Limb (tissue), 2 donors: ENCODE data around the gene CCDC40.
A peak's percentile ranks its signal among the peaks of the same experiment; 100 is the strongest.
"Not testable (repeated sequence)": the region's sequence is repeated elsewhere in the genome, so short reads cannot be mapped to it uniquely, and the experiment has no call there.

Experiments
- DNase-seq, 2 donors: peaks; one replicate each; pipeline ENCODE4 v3.0.0-alpha.2; 2016; ENCODE audit errors: extremely low spot score in 2 of 2

CCDC40 gene

GRCh38 chr17:80035937-80036714, at the start of gene CCDC40:
TSS of gene CCDC40 (plus strand) at chr17:80036642. CDS start at chr17:80036663, 21 bp downstream.
- peak; percentile 81 to 92 for DNase-seq

- no peak for DNase-seq
These were observed 49.1 kb upstream of the CCDC40 start for GRCh38 chr17:79987187-79987934.

- no peak for DNase-seq
These were observed 48.6 kb upstream of the CCDC40 start for GRCh38 chr17:79987935-79988184.

DNA sequence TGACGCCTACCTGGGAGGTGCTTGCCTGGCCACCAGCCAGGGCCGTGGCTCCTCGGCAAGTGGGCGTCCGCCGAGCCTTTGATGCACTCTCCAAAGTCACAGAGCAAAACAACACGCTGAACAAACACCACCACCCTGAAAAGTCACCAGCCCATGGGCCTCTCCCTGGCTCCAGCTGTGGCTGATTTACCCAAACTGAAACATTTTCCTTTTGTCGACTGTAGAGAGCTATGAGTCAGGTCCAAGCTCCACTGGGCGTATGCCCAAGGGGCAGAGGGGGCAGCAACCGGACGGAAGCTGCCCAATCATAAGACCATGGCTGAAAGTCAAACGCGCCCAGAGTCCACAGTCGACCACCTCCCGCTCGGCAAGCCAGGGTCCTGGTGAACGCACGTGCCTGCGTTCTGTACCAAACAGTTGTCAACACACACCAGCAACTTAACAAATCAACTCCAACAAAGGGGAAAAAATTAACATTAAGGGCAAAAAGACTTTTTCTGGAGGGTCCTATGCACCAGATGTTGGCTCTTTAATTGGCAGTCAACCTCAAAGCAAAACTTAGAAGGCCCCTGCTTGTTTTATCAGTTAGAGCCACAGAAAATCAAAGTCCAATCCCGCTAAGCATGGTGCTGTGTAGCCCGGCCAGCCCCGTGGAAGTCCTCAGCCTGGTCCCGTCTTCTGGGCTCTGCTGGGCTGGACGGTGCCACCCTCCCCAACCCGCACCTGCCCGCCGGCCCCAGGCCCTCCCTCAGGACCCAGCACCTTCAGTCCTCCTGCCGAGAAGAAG, 48.1 kb upstream of the CCDC40 start:
- no peak for DNase-seq

- peak in 1 of 2 donors; percentile 31 for DNase-seq
These were observed 47.2 kb upstream of the CCDC40 start for GRCh38 chr17:79989106-79989835.

GRCh38 chr17:79990051-79990592, 46.3 kb upstream of the CCDC40 start:
- no peak for DNase-seq

GRCh38 chr17:79990704-79991103, 45.7 kb upstream of the CCDC40 start:
- DNase-seq, result no peak

GRCh38 chr17:79991140-79991923, 45.1 kb upstream of the CCDC40 start:
- DNase-seq, result peak; percentile 81 to 91

DNA sequence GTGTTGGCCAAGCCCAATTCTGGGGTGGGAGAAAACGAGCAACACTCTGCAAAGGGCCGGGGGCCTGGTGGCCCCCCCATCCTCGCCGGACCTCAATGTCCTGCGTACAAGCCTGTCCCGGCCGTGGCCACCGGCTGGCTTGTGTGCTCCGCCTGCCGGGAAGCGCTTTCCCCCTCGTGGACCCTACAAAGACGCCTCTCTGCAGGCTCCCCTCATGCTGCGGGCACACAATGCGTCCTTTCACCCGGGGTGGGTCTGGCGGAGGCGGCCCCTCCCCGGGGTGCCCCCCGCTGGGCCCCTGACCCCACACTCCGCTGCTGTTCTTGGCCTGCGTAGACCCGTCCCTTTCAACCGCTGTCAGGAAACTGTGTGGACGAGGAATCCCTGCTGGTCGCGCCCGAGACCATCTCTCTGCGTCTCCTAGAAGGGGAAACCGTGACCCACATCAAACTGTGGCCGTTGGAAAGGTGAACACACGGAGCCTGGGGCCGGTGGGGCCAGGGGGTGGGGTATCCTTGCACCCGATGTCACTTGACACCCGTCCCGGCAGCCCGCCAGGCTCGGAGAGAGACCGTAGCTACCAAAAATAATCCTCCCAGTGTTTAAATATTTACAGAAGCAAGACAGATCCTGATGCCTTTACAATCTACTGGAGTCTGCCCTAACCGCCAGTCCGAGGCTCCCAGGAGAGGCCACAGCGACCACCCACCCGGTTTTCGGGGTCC, 44.4 kb upstream of the CCDC40 start:
- DNase-seq, result peak in 1 of 2 donors; percentile 77

GRCh38 chr17:79992649-79993389, 43.6 kb upstream of the CCDC40 start:
- no peak for DNase-seq

DNA sequence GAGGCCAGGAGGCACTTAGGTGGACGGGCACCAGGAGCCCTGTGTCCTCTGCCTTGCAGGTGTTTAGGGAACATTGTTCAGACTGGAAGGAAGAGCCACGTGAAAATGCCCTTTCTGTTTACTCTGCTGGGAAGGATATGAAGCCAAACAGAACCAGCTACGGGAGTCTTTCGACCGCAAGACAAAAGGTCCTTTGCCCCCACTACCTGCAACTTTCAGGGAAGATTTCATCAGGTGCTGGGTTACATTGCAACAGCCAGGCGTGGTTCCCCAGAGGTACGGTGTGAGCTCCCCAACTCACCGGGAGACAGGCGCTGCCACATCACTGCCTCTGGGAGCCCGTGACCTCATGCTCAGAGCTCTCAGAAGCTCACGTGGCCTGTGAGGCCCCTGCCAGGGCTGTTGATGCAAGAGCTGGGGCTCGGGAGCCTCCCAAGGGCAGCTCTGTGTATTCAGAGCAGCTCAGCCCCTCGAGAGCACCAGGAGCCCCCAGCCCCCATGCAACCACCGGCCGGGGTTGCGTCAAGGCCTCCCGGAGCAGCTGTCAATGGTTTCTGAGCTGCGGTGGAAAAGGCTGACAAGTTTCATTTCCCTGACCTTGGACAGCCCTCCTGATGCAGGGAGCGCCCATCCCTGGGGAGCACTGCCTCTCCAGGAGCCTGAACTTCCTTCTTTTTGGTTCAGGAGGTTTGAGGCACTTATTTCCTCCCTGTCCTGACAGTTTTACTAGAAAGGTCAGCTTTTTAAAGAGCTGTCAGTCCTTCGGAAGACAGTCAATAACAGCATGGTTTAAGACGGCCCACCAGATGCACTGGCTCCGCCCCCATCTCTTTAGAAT, 42.8 kb upstream of the CCDC40 start:
- DNase-seq, result peak in 1 of 2 donors; percentile 75

GRCh38 chr17:79994228-79994569, 42.2 kb upstream of the CCDC40 start:
- DNase-seq, result not testable (repeated sequence)

DNA sequence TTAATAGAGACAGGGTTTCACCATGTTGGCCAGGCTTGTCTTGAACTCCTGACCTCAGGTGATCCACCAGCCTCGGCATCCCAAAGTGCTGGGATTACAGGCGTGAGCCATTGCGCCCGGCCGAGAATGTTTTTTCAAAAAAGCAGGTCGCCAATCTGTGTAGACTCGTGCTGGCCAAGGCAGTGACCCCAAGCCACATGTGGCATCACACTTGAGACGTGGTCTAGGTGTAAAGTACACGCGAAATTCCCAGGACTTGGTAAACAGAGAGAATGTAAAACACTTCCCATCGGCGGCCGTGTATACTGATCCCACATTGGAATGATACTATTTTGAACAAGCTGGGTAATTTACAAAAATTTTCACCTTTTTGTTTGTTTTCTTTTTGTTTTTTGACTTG, 41.8 kb upstream of the CCDC40 start:
- no peak for DNase-seq

GRCh38 chr17:79995696-79996095, 40.7 kb upstream of the CCDC40 start:
- DNase-seq, result no peak

- no peak for DNase-seq
These were observed 40.2 kb upstream of the CCDC40 start for GRCh38 chr17:79996291-79996690.

- DNase-seq, result no peak
These were observed 39.3 kb upstream of the CCDC40 start for GRCh38 chr17:79997011-79997660.

GRCh38 chr17:80000136-80000535, 36.3 kb upstream of the CCDC40 start:
- no peak for DNase-seq
